NCI-H146 (cell line): Measurements from ENCODE around the gene LLGL1.

Experiments
- DNase-seq: peaks from one replicate; lab custom pipeline; 2025; lab: John Stamatoyannopoulos, UW

The LLGL1 gene

DNA sequence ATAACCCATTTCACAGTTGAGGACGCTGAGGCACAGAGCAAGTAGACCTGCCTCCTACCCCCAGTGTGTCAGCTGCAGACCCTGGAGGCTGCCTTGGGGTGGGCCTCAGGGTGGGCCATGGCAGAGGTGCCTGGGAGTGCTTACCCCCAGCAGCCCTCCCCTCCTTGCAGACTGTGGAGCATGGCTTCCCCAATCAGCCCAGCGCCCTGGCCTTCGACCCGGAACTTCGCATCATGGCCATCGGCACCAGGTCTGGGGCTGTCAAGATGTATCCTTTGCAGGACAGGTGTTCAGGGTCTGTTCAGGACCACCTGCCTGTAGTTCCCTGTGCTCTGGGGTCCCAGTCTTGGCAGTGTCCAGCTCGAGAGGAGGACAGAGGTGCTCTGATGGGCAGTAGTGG is 4.3 kb downstream of the LLGL1 start:
- no peak for DNase-seq

DNA sequence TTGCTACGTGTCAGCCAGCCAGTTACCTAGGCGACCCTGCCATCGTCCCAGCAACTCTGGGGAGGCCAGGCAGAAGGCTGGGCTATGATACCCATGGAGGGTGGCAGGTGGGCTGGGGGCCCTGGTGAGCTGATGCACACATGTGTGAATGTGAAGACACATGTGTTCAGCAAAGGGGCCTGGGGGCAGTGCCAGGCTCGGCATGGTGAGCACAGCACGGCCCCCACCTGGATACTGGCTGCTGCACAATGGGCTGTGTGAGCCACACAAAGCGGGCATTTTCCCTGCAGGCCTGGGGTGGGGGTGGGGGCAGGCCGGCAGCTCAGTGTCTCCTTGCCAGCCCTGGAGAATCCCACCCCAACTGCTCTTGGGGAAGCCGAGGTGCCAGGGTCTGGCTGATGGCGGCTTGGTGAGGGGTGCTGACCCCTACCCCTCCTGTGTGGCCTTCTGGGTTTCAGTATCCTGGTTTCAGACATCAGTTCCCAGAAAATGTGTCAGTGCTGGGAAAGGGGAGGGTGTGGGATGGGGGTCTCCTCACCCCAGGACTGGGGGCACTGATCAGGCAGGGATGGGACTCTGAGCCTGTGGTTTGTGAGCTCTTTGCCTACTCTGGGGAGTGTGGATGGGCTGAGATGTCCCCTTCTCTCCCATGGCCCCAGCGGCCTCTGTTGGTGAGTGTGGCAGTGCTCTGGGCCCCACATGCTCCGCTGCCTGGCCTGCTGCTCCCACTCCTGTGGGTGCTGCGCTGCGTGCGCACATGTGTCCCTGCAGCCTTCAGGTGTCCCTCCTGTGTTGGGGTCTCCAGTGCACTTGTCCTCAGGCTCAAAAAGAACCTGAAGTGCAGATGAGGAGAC is 5.1 kb downstream of the LLGL1 start:
- DNase-seq = no peak

DNA sequence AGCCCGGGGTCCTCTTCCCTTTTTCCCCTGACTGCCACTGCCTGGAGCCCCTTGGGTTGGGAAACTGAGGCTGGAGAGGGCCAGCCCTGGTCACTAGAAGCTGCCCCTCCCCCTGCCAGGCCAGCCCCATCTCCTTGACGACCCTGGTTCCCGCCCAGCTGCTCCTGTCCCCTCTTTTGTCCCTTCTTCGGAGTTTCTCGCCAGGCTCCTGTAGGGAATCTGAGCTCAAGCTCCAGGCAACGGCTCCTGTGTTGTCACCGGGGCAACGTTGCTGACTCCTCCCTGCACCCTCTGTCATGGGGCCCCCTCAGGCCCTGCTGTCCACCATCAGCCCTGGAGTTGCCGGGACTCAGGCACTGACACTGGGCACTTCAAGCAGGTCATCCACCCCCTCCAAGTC is 5.7 kb downstream of the LLGL1 start:
- no peak for DNase-seq

DNA sequence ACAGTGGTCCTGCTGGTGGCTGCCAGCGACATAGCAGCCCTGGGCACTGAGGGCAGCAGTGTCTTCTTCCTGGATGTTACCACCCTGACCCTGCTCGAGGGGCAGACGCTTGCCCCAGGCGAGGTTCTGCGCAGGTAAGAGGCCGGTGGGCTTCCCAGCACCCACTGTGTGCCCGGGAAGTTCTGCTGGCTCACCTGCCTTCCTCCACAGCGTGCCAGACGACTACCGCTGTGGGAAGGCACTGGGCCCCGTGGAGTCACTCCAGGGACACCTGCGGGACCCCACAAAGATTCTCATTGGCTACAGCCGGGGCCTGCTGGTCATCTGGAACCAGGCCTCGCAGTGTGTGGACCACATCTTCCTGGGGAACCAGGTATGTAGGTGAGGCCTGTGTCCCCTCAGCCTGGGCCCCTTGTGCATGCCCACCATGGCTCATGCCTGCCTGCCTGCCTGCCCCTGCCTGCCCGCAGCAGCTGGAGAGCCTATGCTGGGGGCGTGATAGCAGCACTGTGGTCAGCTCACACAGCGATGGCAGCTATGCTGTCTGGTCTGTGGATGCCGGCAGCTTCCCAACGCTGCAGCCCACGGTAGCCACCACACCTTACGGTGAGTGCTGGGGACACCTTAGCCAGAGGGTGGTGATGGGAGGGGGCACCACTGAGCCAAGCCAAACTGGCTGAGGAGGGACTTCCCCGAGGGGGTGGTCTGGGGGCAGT is 8.5 kb downstream of the LLGL1 start:
- DNase-seq = no peak

DNA sequence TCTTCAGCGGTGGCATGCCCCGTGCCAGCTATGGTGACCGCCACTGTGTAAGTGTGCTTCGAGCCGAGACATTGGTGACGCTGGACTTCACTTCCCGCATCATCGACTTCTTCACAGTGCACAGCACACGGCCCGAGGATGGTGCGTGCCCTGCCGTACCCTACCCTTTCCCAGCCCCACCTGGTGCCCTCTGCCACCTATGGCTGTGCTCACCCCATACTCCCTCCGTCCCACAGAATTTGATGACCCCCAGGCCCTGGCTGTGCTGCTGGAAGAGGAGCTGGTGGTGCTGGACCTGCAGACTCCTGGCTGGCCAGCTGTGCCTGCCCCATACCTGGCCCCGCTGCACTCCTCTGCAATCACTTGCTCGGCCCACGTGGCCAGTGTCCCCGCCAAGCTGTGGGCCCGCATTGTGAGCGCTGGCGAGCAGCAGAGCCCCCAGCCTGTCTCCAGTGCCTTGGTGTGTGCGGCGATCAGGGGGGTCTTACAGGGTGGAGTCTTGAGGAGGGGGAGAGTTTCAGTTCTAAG is 9.5 kb downstream of the LLGL1 start:
- no peak for DNase-seq

DNA sequence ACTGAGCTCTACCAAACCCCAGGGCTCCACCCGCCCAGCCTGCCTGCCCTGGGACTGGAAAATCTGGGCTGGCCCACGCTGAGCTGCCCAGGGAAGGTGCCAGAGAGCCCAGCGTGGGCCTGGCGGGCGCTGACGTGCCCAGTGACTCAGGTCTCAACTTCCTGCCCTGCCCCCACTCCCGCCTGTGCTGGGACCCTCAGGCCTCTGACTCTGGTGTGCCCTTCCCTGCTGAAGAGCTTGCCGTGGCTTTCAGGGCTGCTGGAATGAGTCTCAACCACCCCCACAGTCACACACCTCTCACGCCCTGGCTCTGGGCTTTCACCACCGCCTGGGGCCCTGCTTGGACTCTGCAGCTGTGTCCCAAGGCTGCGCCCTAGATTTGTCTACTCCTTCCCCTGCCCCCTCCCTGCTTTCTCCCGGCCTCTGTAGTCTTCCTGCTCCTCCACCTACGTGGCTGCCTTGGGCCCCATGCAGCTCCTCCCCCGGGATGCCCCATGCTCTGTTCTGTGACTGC is 10.4 kb downstream of the LLGL1 start:
- DNase-seq = no peak

DNA sequence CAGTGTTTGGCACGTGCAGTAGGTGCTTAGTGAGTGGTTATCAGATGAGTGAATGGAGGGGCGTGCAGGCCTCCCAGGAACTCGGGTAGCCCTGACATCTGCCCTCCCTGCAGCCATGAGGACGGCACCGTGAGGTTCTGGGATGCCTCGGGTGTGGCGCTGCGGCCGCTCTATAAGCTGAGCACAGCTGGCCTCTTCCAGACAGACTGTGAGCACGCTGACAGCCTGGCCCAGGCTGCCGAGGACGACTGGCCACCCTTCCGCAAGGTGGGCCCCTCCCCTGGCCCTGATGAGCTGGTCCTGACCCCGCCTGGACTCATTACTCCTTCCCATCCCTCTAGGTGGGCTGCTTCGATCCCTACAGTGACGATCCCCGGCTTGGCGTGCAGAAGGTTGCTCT is 11.1 kb downstream of the LLGL1 start:
- DNase-seq = no peak

DNA sequence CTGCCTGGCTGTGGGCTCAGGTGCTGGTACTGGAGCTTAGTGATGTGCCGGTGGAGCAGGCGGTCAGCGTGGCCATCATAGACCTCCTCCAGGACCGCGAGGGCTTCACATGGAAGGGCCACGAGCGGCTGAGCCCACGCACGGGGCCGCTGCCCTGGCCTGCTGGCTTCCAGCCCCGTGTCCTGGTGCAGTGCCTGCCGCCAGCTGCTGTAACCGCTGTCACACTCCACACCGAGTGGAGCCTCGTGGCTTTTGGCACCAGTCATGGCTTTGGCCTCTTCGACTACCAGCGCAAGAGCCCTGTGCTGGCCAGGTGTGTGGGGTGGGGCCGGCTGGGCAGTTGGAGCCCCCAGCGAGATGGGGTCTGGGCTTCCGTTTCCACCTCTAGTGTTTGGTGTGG is 12.0 kb downstream of the LLGL1 start:
- no peak for DNase-seq

DNA sequence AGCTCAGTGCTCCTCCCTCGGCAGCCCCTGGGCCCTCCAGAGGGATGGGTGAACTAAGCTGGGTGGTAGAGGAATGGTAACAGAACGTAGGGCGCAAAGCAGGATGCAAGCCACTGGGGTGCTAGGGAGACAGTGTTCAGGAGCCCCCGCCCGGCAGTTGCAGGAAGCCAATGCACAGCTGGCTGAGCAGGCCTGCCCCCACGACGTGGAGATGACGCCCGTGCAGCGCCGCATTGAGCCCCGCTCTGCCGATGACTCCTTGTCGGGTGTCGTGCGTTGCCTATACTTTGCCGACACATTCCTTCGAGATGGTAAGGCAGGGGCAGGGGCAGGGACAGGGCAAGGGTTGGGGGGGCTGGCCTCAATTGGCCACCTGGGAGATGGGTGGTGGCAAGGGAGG is 12.9 kb downstream of the LLGL1 start:
- no peak for DNase-seq

DNA sequence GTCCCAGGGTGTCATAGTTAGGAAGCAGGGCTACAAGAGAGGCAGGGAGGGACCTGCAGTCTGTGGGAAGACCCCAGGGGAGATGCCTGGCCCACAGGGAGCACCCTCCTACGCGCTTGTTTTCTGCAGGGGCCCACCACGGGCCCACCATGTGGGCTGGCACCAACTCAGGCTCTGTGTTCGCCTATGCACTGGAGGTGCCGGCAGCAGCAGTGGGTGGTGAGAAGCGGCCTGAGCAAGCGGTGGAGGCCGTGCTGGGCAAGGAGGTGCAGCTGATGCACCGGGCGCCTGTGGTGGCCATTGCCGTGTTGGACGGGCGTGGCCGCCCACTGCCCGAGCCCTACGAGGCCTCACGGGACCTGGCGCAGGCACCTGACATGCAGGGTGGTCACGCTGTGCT is 15.0 kb downstream of the LLGL1 start:
- no peak for DNase-seq

DNA sequence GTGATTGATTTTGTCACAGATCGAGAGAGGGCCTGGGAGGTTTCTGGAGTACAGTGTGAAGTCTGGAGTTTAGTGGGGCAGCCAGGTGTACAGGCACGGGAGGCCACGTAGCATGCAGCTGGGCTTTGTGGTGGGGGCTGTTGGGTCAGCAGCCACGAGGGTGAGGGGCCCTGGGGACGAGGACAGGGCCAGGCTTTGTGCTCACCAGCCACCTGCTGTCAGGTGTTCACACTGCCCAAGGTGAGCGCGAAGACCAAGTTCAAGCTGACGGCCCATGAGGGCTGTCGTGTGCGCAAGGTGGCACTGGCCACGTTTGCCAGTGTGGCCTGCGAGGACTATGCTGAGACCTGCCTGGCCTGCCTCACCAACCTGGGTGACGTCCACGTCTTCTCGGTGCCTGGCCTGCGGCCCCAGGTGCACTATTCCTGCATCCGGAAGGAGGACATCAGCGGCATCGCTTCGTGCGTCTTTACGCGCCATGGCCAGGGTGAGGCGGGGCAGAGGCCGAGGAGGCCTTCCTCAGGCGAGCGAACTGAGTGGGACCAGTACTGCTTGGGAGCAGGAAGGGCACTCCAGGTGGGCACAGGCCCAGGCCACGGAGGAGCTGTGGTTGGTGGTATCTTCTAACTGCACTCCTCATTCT is 15.9 kb downstream of the LLGL1 start:
- no peak for DNase-seq

DNA sequence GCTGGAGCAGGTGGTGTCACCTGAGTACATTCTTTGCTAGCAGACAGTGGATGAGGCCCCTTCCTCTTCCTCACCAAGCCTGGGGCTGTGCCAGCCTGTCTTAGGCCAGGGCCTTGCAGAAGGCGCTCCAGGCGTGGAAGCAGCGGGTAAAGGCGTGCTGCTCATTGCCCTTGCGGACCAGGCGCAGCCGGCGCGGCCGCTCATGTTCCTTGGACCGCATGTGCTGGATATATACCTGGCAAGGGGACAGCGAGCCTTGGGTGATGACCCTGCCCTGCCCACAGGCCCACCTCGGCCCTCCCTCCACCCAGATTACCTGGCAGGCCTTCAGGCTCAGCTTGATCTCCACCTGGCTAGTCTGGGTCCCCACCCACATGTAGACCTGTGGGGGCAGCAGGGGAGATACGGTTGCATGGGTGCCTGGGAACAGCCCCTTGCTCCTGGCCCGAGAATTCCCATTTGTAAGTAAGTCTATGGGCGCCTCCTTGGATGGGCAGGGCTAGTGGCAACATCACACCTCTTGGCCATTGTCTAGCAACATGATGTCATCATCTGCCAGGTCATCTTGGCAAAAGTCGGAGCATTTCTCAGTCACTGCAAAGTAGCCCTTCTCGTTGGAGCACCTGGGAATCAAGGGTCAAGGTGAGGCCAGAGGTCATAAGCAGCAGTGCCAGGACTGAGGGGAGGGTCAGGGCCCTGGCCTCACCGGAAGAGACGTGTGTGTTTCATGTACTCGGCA is 19.8 kb downstream of the LLGL1 start:
- no peak for DNase-seq

DNA sequence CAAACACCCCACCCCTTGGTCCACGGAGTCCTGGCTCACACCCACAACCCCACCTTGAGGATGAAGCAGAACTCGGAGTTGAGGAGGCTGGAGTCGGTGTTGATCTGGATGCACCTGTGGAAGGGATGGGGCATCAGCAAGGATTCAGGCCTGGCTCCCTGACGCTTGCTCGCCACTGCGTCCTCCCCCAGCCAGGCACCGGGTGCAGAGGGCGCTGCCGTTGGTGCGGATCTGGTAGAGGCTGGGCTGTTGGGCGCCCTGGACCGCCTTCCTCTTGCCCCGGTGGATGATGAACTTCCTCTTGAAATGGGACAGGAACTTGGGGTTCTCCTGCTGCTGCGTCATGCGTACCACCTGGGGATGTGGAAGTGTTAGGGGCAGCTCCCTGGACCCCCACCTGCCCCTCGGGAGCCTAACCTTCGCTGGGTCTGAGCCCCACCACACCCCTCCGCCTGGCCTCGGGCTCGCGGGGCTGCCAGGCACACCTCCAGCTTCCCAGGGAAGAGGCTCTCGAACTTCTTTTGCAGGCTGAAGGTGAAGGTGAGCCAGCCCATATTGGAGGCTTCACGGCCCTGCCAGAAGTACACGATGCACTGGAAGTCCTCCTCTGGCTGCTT is 20.8 kb downstream of the LLGL1 start:
- DNase-seq = no peak

DNA sequence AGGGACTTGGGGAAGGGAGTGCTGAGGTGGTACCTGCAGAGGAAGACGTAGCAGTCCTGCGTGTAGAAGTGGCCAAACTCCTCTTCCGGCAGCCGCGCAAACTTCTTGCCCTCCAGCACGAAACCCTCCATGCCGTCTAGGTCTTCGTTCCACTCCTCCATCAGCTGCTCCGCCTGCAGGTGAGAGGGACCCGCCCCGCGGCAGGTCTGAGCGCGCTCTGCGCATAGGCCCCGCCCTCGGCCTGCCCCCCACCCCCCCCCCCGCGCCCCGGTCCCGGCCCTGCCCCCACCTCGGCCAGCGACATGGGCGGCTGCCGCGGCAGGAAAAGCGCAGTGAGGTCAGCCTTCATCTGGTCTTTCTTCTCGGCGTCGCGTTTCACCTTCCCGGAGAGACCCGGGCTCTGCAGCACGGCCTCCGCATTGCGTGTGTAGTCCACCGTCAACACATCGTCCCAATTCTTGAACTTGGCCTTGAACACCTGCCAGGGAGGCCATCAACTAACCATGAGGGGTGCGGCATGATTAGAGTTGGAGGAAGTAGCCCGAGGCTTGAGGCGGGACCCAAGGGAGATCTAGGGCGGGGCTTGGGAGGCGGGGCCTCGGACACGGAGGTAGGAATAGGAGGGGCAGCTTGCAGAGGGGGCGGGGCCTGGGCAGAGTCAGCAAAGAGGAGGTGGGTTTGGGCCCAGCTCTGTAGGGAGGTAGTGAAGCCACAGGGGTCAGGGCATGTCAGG is 21.6 kb downstream of the LLGL1 start:
- peak; percentile 51 for DNase-seq

DNA sequence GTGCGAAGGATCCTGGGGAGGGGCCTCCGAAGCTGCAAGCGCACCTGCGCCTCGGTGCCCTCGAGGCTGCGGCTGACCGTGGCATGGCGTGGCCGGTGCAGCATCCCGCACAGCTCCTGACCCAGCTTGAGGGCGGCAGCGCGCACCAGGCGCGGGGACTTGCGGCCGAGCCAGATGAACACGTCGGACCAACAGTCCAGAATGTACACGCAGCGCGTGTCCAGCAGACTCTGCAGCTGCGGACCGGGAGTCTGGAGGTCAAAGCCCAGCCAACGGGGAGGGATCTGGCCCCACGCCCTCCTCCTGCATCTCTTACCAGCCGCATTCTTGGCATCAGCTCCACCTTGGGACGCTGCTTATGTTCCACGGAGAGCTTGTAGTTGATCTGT is 22.2 kb downstream of the LLGL1 start:
- DNase-seq = no peak

DNA sequence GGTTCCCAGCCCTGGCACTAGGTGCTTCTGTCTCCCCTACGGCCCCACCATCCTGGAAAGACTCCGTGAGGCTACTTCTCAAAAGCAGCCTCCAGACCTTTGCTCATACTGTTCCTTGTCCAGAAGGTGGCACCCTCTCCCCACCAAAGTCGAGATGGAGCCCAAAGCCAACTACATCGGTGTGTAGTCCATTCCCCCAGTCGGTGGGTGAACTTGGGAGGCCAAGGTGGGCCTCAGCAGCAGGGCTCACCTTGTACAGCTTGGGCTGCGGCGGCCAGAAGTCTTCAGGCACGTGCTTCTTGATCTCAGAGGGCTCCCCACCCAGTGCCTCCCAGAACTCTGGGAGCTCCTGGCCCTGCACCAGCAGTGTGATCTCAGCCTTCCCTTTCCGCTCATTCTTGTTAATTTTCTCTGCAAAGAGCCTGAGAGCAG is 22.9 kb downstream of the LLGL1 start:
- DNase-seq = peak; percentile 60

DNA sequence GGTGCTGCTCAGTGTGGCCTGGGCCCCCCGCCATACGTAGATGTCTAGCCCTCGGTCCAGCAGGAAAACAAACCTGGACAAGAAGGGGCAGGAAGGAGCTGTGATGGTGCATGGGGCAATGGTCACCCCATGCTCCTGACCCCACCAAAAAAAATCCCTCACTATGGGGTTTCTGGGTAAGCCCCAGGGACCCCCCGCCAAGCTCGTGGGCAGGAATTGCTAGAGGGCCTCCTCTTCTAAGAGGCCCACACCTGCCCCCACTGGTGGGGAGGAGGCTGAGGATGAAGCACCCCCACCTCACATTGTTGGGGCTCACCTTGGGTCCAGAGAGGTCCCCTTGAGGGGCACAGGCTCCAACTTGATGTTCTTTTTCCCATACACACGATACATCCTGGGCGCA is 23.4 kb downstream of the LLGL1 start:
- no peak for DNase-seq

DNA sequence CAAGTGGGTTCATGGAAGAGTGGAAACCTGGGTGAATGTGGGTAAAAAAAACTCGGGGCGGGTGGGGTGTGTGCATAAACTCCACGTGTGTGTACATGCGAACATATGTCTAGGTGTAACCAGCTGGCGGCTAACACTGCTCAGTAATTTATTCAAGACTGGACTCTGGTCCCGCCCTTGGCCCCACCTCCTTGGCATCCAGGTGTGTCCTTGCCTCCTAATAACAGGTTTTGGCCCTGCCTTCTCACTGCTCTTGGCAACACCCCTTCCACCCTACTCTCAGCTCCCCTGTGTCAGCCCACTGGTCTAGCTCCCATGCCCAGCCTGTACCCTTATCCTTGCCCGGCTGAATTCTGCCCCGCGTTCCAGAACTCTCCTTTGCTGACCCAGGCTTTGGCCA is 24.8 kb downstream of the LLGL1 start:
- peak; percentile 57 for DNase-seq

DNA sequence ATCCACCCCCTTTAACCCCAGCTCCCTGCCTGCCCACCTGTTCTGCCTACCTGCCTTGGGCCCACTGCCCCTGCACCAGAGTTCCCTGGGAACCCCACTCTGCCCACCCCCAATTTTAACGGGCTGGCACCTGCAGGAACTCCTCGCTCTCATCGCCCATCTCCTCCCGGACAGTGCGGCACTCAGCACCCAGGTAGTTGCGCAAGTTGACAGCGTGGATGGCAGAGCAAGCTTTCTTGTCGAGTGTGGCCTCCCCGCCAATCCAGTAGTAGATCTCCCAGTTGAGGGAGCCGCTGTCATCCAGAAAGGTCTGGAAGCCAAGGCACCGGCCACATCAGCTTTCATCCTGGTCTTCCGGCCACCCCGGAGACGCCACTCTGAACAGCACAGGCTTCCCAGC is 25.3 kb downstream of the LLGL1 start:
- no peak for DNase-seq

DNA sequence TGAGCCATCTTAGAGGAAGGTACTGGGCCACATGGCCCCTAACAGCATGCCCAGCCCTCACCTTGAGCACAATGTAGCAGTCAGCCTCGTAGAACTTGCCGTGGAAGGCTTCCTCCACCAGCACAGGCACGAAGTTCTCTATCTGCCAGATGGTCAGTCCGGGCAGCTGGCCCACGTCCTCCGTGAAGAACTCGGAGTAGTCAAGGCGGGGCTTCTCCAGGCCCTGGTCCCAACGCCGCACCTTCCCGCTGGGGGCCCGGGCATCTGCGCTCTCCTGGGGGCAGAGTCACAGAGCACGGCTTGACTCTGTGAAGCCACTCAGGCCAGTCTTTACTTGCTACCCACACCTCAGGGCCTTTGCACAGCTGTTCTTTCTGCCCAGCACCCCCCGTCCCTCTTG is 25.8 kb downstream of the LLGL1 start:
- no peak for DNase-seq

DNA sequence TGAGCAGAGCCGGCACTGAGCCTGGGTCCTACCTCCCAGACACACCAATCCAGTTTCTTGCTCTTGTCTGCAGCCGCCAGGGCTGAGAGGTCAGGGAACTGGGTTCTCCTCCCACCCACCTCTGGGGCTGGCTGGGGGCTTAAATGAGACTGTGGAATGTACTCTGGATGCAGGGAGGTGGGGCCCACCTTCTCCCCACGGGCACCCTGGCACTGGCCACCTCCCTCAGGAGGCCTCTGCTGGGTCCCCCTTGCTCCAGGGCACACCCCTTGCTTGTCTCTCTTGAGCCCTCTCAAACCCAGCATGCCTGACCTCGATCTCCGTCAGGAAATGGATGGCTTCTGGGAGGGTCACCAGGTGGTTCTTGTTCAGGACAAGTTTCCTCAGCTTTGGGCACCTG is 26.7 kb downstream of the LLGL1 start:
- no peak for DNase-seq
